Right lobe of liver (tissue), 6 donors: Measurements from ENCODE around the gene PRKCA. TPM values are rescaled to one million over a fixed set of nuclear protein-coding genes. Genes with fewer than 3 reads are reported as not detected.

Experiments
- ATAC-seq, 4 donors: fragments of 200-7000 bp; cut with Tn5 transposase; one replicate each; pipeline ENCODE4 v1.9.1; 2020; ENCODE audit warnings: mild to moderate bottlenecking in 4 of 4, moderate library complexity in 4 of 4
- DNase-seq, 3 donors: peaks; one replicate each; pipeline ENCODE4 v3.0.0-alpha.2; 2020
- H3K27ac ChIP-seq, 3 donors: fragments of 200-600 bp; one replicate each; pipeline ENCODE4 v1.8.0; 2022
- H3K27me3 ChIP-seq, 2 donors: fragments of 200-600 bp; one replicate each; pipeline ENCODE4 v1.8.0; 2022
- H3K36me3 ChIP-seq, 4 donors: fragments of 200-600 bp; sonication (generic) in 1 of 4; one replicate each; pipeline versions ENCODE4 v1.5.1 to v1.8.0; 2017 to 2022; ENCODE audit warnings: control low read depth in 1 of 4
- H3K4me1 ChIP-seq, 4 donors: fragments of 200-600 bp; sonication (generic) in 1 of 4; one replicate each; pipeline versions ENCODE4 v1.5.1 to v1.8.0; 2017 to 2022; ENCODE audit warnings: control low read depth in 1 of 4
- H3K4me3 ChIP-seq, 3 donors: fragments of 200-600 bp; one replicate each; pipeline ENCODE4 v1.8.0; 2022
- H3K9me3 ChIP-seq, 4 donors: fragments of 200-600 bp; sonication (generic) in 1 of 4; one replicate each; pipeline versions ENCODE4 v1.5.1 to v1.8.0; 2017 to 2022; ENCODE audit warnings: control low read depth in 1 of 4
- POLR2A ChIP-seq: fragments of 450-650 bp; IDR thresholded peaks from one replicate; pipeline ENCODE4 v1.6.1; 2017; ENCODE audit warnings: antibody characterized with exemption, mild to moderate bottlenecking
- WGBS: methylation state at CpG from one replicate; pipeline ENCODE4 v1.1.6; 2018; ENCODE audit warnings: low coverage, low lambda C conversion rate; ENCODE audit not compliant: insufficient coverage; ENCODE audit errors: missing lambda C conversion rate; 5-methylcytosine and 5-hydroxymethylcytosine counted together
- intact Hi-C, 2 donors: fragments of 100-400 bp; cut with DNase I; formaldehyde crosslinking; loops; one replicate each; pipeline versions ENCODE4 v1.11.2 to v1.14.1; 2022
- total RNA-seq, 6 experiments: library from RNA; depleted of rRNA in 2 of 6; stranded (reverse); fragments of >200 nt in 2 of 6; fragmentation: NEBNext Ultra II Directional in 3 of 6; extraction: Animal tissue kit (Norgen Biotek cat#: 25700) in 3 of 6; gene quantifications; one replicate each; pipeline versions ENCODE4 v1.1.0 to v1.2.4, GENCODE V29; 2016 to 2023
- TF ChIP-seq, protein P1 (sequence below), 4 donors: fragments of 200-600 bp in 3 of 4; fragments of 450-650 bp in 1 of 4; IDR thresholded peaks; one replicate each; pipeline versions ENCODE4 v1.5.1 to v1.8.0; 2016 to 2022; ENCODE audit warnings: antibody characterized with exemption in 4 of 4, mild to moderate bottlenecking in 2 of 4
- donor health status: DM: no; HTN: yes; CAD: no.
- donor health status: DM: no; HTN: no; CAD: no.
- donor health status: DM: no; HTN: no; CAD: no.
- donor health status: DM: no; HTN: yes; CAD: no.
- donor health status: DM: no; HTN: yes; CAD: no.

PRKCA gene
- total RNA-seq, 6 experiments from 2014 or later = 11.7 to 23.0 (median 18.7) TPM

DNA sequence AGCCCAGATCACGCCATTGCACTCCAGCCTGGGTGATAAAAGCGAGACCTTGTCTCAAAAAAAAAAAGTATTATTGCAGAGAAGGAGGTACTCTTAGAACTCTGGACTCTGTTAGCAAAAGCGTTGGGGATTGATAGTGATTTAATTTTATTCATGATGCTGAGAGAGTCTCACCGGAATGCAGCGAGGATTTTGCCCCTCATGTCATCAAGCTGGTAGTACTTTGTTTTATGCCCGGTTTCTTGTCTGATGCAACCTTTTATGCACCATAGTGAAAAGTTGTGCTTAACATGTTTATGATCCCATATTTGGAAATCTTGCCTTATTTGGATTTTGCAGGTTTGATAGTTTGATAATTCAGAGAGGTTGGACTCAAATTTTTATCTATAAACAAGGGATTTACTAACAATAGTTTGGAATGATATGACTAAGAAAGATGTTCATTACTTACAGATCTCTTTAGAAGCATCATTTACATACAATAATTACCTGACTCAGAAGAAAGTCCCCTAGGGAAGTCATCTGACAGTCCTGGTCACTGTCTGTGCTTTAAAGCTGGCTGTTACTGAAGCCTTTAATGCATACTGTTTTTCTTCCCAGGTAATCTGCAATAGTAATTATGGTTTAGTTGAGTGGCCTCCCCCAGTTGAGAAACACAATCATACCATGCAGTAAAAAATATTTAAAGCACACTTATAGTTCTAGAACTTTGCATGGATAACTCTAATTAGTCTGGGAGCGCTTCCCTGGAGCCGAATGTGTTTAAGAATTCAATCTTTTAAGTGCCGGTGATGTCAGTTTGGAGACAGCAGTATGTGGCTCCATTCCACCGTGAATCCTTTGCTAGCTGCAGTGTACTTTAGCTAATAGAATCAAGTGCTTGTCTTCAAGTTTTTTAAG lies 120.9 kb downstream of the PRKCA start:
- DNase-seq (no peak), ATAC-seq (no peak)
- Histone ChIP-seq H3K27me3 (no peaks in the 10 kb centered on the region), H3K27ac (no peak overlapping the region), H3K4me1 (peaks cover 0 to 18% (median 0%) of the 10 kb centered on the region in 4 donors), H3K36me3 (no peaks in the 10 kb centered on the region), H3K4me3 (no peak overlapping the region), H3K9me3 (no peaks in the 10 kb centered on the region)
- WGBS = 79% methylated on average over 10 of the region's 10 CpGs
- intact Hi-C loops = no loop called here
- TF ChIP-seq, protein P1, sequence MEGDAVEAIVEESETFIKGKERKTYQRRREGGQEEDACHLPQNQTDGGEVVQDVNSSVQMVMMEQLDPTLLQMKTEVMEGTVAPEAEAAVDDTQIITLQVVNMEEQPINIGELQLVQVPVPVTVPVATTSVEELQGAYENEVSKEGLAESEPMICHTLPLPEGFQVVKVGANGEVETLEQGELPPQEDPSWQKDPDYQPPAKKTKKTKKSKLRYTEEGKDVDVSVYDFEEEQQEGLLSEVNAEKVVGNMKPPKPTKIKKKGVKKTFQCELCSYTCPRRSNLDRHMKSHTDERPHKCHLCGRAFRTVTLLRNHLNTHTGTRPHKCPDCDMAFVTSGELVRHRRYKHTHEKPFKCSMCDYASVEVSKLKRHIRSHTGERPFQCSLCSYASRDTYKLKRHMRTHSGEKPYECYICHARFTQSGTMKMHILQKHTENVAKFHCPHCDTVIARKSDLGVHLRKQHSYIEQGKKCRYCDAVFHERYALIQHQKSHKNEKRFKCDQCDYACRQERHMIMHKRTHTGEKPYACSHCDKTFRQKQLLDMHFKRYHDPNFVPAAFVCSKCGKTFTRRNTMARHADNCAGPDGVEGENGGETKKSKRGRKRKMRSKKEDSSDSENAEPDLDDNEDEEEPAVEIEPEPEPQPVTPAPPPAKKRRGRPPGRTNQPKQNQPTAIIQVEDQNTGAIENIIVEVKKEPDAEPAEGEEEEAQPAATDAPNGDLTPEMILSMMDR (IDR thresholded peaks at IDR 0.05) = no peak
- no peak for TF ChIP-seq POLR2A

DNA sequence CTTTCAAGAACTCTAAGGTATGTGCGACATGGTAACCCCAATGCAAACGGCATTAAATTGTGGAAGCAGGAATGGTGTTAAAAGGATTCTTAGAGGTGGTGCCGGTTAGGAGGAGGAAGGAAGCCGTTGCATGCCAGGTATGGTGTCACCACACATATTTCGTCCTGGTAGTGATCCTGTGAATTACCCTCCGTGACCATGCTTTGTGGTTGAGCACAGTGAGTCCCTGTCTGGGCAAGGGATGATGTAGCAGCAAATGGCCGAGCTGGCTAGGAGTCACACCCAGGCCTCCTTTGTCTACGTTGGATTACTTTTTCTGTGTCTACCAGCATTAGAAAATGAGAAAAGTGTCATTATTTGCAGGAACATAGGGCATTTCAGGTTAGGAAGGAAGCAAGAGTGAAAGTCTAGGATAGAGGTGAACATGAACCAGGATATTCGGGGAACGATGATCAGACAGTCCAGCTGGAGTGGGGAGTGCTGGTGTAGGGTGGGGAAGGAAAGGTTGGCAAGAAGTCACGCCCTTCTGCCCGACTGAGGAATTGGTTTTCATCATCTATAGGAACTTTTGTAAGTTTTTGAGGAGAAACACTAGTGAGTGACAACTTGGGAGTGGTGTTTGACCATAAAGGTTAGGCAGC lies 123.5 kb downstream of the PRKCA start:
- no peaks in the 10 kb centered on the region for H3K27me3 ChIP-seq
- no peak overlapping the region for H3K27ac ChIP-seq
- WGBS = 75% methylated on average over 12 of the region's 12 CpGs
- TF ChIP-seq, protein P1 (IDR thresholded peaks at IDR 0.05) = no peak
- no peak for TF ChIP-seq POLR2A
- ATAC-seq (peak in 1 of 4 donors; percentile 14), DNase-seq (no peak)
- H3K9me3 ChIP-seq = no peaks in the 10 kb centered on the region
- H3K4me3 ChIP-seq = no peak overlapping the region
- H3K4me1 ChIP-seq = peaks cover 0 to 12% (median 0%) of the 10 kb centered on the region in 4 donors
- intact Hi-C loops = no loop called here
- no peaks in the 10 kb centered on the region for H3K36me3 ChIP-seq

DNA sequence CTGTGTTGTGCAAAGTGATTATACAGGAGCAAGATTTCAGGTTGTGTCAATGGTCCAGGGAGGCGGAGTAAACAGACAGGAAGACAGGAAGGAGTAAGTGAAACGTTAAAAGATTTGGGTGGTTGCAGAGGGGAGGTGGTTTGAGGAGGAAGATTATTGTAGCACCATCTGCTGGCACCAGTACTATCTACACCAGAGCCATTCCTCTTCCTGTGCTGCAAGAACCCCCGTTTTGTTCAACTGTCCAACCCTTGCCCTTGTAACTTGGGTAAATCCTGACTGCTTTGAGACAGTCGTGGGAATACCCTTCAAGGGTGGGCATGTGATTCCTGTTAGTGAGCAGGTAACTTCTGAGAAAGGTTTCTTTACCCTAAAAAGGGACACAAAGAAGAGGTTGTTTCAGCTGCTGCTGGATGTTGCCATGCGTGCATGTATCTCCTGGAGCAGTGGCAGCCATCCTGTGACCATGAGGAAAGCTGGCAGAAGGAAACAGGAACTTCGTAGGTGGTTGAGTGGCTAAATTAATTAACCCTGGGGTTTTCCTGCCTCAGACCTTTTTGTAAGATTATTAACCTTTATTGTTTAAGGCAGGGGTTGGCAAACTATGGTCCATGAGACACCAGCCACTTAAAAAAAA lies 124.1 kb downstream of the PRKCA start:
- H3K27me3 ChIP-seq = no peaks in the 10 kb centered on the region
- H3K36me3 ChIP-seq = no peaks in the 10 kb centered on the region
- H3K27ac ChIP-seq = no peak overlapping the region
- ATAC-seq (peak; percentile 74 to 84 (median 80)), DNase-seq (no peak)
- H3K9me3 ChIP-seq = no peaks in the 10 kb centered on the region
- 65% methylated on average over 6 of the region's 6 CpGs for WGBS
- intact Hi-C loops = no loop called here
- TF ChIP-seq, protein P1 (IDR thresholded peaks at IDR 0.05) = peak; percentile 22 to 44 (median 34)
- no peak for TF ChIP-seq POLR2A
- H3K4me3 ChIP-seq = no peak overlapping the region
- H3K4me1 ChIP-seq = peaks cover 0 to 9% (median 2%) of the 10 kb centered on the region in 4 donors

DNA sequence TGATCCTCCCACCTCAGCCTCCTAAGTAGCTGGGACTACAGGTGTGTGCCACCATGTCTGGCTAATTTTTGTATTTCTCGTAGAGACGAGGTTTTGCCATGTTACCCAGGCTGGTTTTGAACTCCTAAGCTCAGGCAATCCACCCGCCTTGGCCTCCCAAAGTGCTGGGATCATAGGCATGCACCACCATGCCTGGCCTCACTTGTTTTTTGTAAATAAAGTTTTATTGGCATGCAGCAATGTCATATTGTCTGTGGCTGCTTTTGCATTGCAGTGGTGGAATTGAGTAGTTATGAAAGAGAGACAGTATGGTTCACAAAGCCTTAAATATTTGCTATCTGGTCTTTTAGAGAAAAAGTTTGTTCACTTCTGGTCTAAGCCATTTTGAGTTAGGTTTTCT lies 124.7 kb downstream of the PRKCA start:
- H3K9me3 ChIP-seq = no peaks in the 10 kb centered on the region
- intact Hi-C loops = no loop called here
- TF ChIP-seq, protein P1 (IDR thresholded peaks at IDR 0.05) = no peak
- no peak for TF ChIP-seq POLR2A
- no peak overlapping the region for H3K4me3 ChIP-seq
- no peak overlapping the region for H3K27ac ChIP-seq
- ATAC-seq (no peak), DNase-seq (no peak)
- no peaks in the 10 kb centered on the region for H3K36me3 ChIP-seq
- WGBS = 96% methylated on average over 3 of the region's 3 CpGs
- peaks cover 0 to 5% (median 2%) of the 10 kb centered on the region in 4 donors for H3K4me1 ChIP-seq
- no peaks in the 10 kb centered on the region for H3K27me3 ChIP-seq
